HepG2 (cell line): ENCODE data around the gene PYGL. TPM values are rescaled to one million over a fixed set of nuclear protein-coding genes. Genes with fewer than 3 reads are reported as not detected.

Source experiments
- ATAC-seq: fragments of 200-7000 bp; cut with Tn5 transposase; 3 replicates; pipeline ENCODE4 v1.9.1; 2020; ENCODE audit warnings: mild to moderate bottlenecking, moderate library complexity
- BruUV-seq: library from RNA; stranded (reverse); fragments of 400-500 nt; replicated peaks from 2 replicates; lab custom pipeline; 2021; lab: Mats Ljungman, UMichigan
- CTCF ChIA-PET: fragments of 300-600 bp; formaldehyde crosslinking; extraction: SDS; loops from one replicate; lab custom pipeline; 2021; ENCODE audit warnings: low total read pairs, inconsistent platforms, low intra/inter-chr PET ratio; lab: Yijun Ruan, JAX
- POLR2A ChIA-PET: fragments of 350-600 bp; sonication (Branson Sonifier 250); formaldehyde crosslinking; loops from one replicate; lab custom pipeline; 2020; ENCODE audit warnings: antibody characterized with exemption, inconsistent platforms; lab: Yijun Ruan, JAX
- DNase-seq: peaks from one replicate; pipeline ENCODE4 v3.0.0-alpha.2; 2015; ENCODE audit warnings: low spot score
- FAIRE-seq: peaks from 3 replicates; lab custom pipeline; 2011; peaks lifted over from hg19 to GRCh38; lab: Jason Lieb, UNC
- H2AFZ ChIP-seq: one replicate; pipeline ENCODE4 v1.6.1; 2011; ENCODE audit warnings: low read length, inconsistent platforms
- H3K27ac ChIP-seq: fragments of 300-600 bp; 3 replicates; pipeline ENCODE4 v1.8.0; 2011; ENCODE audit warnings: mixed run types, mild to moderate bottlenecking, mixed read lengths, low read length, inconsistent platforms; ENCODE audit not compliant: insufficient read depth; ENCODE audit errors: extremely low read length
- H3K27me3 ChIP-seq, 2 experiments: fragments of 200-600 bp in 1 of 2; 2 replicates in 1 of 2; 3 replicates in 1 of 2; pipeline versions ENCODE4 v1.6.0 to v1.8.0; 2011; ENCODE audit warnings: low read length in 2 of 2, mild to moderate bottlenecking in 2 of 2, moderate library complexity in 2 of 2, inconsistent platforms in 1 of 2; ENCODE audit not compliant: insufficient read depth in 2 of 2, control insufficient read depth in 1 of 2
- H3K36me3 ChIP-seq, 2 experiments: fragments of 200-600 bp in 1 of 2; replicated peaks in 1 of 2; 2 replicates in 1 of 2; 3 replicates in 1 of 2; pipeline versions ENCODE4 v1.5.1 to v1.8.0; 2011; ENCODE audit warnings: low read length in 2 of 2, inconsistent platforms in 1 of 2; ENCODE audit not compliant: insufficient read depth in 2 of 2, control insufficient read depth in 1 of 2
- H3K4me1 ChIP-seq: 2 replicates; pipeline ENCODE4 v1.5.1; 2012; ENCODE audit warnings: low read length, inconsistent platforms; ENCODE audit not compliant: insufficient read depth
- H3K4me2 ChIP-seq: 2 replicates; pipeline ENCODE4 v1.6.0; 2011; ENCODE audit warnings: low read depth, low read length, inconsistent platforms
- H3K4me3 ChIP-seq, 3 experiments: fragments of 200-600 bp in 1 of 3; sonication (generic), shearing (Covaris generic) in 1 of 3; replicated peaks in 1 of 3; 2 replicates each; pipeline ENCODE4 v1.5.1; 2011 to 2016; ENCODE audit warnings: low read length in 3 of 3, inconsistent platforms in 2 of 3, low read depth in 2 of 3, mild to moderate bottlenecking in 2 of 3, control low read depth in 1 of 3, mixed read lengths in 1 of 3; ENCODE audit not compliant: insufficient read depth in 1 of 3
- H3K79me2 ChIP-seq: one replicate; pipeline ENCODE4 v1.6.1; 2011; ENCODE audit warnings: low read length, inconsistent platforms; ENCODE audit not compliant: insufficient read depth
- H3K9ac ChIP-seq: 2 replicates; pipeline ENCODE4 v1.6.0; 2011; ENCODE audit warnings: mild to moderate bottlenecking, low read depth, low read length, inconsistent platforms; ENCODE audit not compliant: insufficient read depth
- H3K9me3 ChIP-seq: 2 replicates; pipeline ENCODE4 v1.5.1; 2012; ENCODE audit warnings: mild to moderate bottlenecking, low read length
- H4K20me1 ChIP-seq: 2 replicates; pipeline ENCODE4 v1.6.0; 2011; ENCODE audit warnings: inconsistent platforms, mild to moderate bottlenecking, low read length, moderate library complexity; ENCODE audit not compliant: insufficient read depth
- ATF1 ChIP-seq: IDR thresholded peaks from 2 replicates; pipeline ENCODE4 v1.6.1; 2016; ENCODE audit warnings: mild to moderate bottlenecking, control low read depth
- FOSL2 ChIP-seq: sonication (generic); formaldehyde crosslinking; IDR thresholded peaks from 2 replicates; pipeline ENCODE4 v1.4.0; 2020; ENCODE audit warnings: missing genetic modification reagents
- FOXO1 ChIP-seq: sonication (generic); formaldehyde crosslinking; IDR thresholded peaks from 2 replicates; pipeline ENCODE4 v1.4.0; 2020; ENCODE audit warnings: missing genetic modification reagents
- HMG20A ChIP-seq: IDR thresholded peaks from 2 replicates; pipeline ENCODE4 v1.6.1; 2016; ENCODE audit warnings: borderline replicate concordance
- RBM22 ChIP-seq: fragments of 200-400 bp; formaldehyde crosslinking; optimal IDR thresholded peaks from 2 replicates; pipeline ENCODE3; 2017; ENCODE audit warnings: mild to moderate bottlenecking, low read length, moderate library complexity
- SNAPC2 ChIP-seq: sonication (generic); formaldehyde crosslinking; IDR thresholded peaks from 2 replicates; pipeline ENCODE4 v1.8.1; 2022; ENCODE audit warnings: mild to moderate bottlenecking, missing genetic modification reagents
- THAP11 ChIP-seq: IDR thresholded peaks from 2 replicates; pipeline ENCODE4 v1.6.1; 2016; ENCODE audit warnings: missing biosample characterization, missing genetic modification reagents
- U2AF1 ChIP-seq: fragments of 200-400 bp; formaldehyde crosslinking; optimal IDR thresholded peaks from 2 replicates; pipeline ENCODE3; 2017; ENCODE audit warnings: mild to moderate bottlenecking, low read depth, low read length
- XRCC5 ChIP-seq: fragments of 200-400 bp; formaldehyde crosslinking; optimal IDR thresholded peaks from 2 replicates; pipeline ENCODE3; 2017; ENCODE audit warnings: mild to moderate bottlenecking, low read length
- ZNF24 ChIP-seq: fragments of 450-650 bp; IDR thresholded peaks from 2 replicates; pipeline ENCODE4 v1.6.1; 2017; ENCODE audit warnings: antibody characterized with exemption, mild to moderate bottlenecking
- ZNF263 ChIP-seq: sonication (generic); formaldehyde crosslinking; IDR thresholded peaks from 2 replicates; pipeline ENCODE4 v1.4.0; 2020; ENCODE audit warnings: missing genetic modification reagents
- ZNF33A ChIP-seq: sonication (generic); formaldehyde crosslinking; IDR thresholded peaks from 2 replicates; pipeline ENCODE4 v1.5.1; 2020; ENCODE audit warnings: missing genetic modification reagents, mild to moderate bottlenecking, moderate library complexity, borderline replicate concordance
- ZNF567 ChIP-seq: sonication (generic); formaldehyde crosslinking; IDR thresholded peaks from 2 replicates; pipeline ENCODE4 v1.8.1; 2023; ENCODE audit warnings: mild to moderate bottlenecking, missing genetic modification reagents, borderline replicate concordance
- WGBS: methylation state at CpG from one replicate; pipeline ENCODE4 v1.1.6; 2017; ENCODE audit warnings: low lambda C conversion rate; 5-methylcytosine and 5-hydroxymethylcytosine counted together
- in situ Hi-C: cut with HindIII; loops from 2 replicates; pipeline ENCODE4 v1.10.0; 2017; ENCODE audit warnings: low pct_unique_long_range_greater_than_20kb; ENCODE audit not compliant: extremely low pct_ligation_motif_present
- intact Hi-C: fragments of 100-400 bp; cut with micrococcal nuclease; formaldehyde crosslinking; loops from one replicate; pipeline ENCODE4 v1.10.0; 2022; ENCODE audit not compliant: unreplicated experiment
- polyA plus RNA-seq, 8 experiments: library from polyadenylated mRNA; depleted of rRNA in 3 of 8; stranded (reverse) in 7 of 8; unstranded in 1 of 8; fragments of >200 nt; fragmentation: Illumina TruSeq in 4 of 8; extraction: Trizol in 4 of 8; gene quantifications; 2 replicates each; pipeline versions ENCODE4 v1.2.1 to v1.2.3, GENCODE V29; 2011 to 2016; ENCODE audit warnings: low read depth in 4 of 8, missing spikeins in 1 of 8, mixed read lengths in 1 of 8; ENCODE audit not compliant: insufficient read depth in 1 of 8
- total RNA-seq, 5 experiments: library from RNA; depleted of rRNA; stranded (reverse); fragments of >200 nt; fragmentation: Illumina TruSeq; extraction: Trizol; gene quantifications; 2 replicates each; pipeline ENCODE4 v1.2.3, GENCODE V29; 2016; ENCODE audit warnings: low read depth in 1 of 5
- TF ChIP-seq, protein P1 (sequence below): sonication (generic); formaldehyde crosslinking; IDR thresholded peaks from 2 replicates; pipeline ENCODE4 v1.4.0; 2020; ENCODE audit warnings: missing genetic modification reagents, borderline replicate concordance
- TF ChIP-seq, protein P2 (sequence below): IDR thresholded peaks from 2 replicates; pipeline ENCODE4 v1.4.0; 2020; ENCODE audit warnings: mild to moderate bottlenecking, missing genetic modification reagents
- TF ChIP-seq, protein P3 (sequence below): sonication (generic); formaldehyde crosslinking; IDR thresholded peaks from 2 replicates; pipeline ENCODE4 v1.4.0; 2020; ENCODE audit warnings: mild to moderate bottlenecking, low read depth, missing genetic modification reagents
- TF ChIP-seq, protein P4 (sequence below): sonication (generic); formaldehyde crosslinking; IDR thresholded peaks from 2 replicates; pipeline ENCODE4 v1.5.0; 2020; ENCODE audit warnings: mild to moderate bottlenecking, missing genetic modification reagents

PYGL gene
- total and polyA plus RNA-seq, 2 of the 13 experiments (the other 11 are each of a cell fraction or from before 2014, with no cell fraction given): 98.4 to 110 TPM

DNA sequence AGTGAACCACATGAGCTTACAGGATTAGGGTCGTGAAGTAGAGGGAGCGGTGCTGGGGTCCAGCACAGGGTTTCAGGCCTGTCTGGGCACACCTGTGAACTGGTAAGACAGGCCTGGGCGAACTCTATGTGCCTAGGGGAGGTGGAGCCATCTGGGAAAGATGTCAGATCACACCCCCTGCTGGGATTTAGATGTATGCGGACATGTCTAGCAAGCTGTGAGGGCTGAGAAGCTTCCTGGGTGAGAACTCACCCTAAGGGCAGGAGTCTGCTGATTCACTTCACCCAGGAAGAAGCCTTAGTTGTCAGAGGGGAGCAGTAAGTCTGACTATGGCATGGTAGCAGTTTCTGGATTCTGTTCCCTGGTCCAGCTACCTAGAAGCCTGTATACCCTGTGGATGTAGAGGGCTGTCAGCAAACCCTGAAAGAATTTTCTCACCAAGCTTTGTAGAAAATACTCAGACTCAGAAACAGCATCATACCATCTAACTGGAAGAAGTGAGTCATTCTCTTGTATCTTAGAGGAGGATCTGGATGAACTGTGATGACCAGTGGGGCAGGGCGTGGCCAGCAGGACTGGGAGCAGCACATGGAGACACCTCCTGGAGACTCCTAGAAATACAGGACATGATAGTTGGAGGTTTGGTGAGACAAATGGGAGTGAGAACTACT lies 11.2 kb upstream of the PYGL start:
- peak; percentile 97 for ATAC-seq
- Histone ChIP-seq H2AFZ (peak overlapping the region; percentile 73), H3K9ac (no peak overlapping the region), H3K9me3 (no peaks in the 10 kb centered on the region), H3K4me3 (peak overlapping the region in 1 of 3 experiments; percentile 27; a peak in 1 of 6 replicates), H3K27ac (no peak overlapping the region), H3K27me3 (no peaks in the 10 kb centered on the region), H4K20me1 (no peaks in the 10 kb centered on the region), H3K4me2 (peak overlapping the region; percentile 46), H3K36me3 (no peaks in the 10 kb centered on the region), H3K4me1 (peaks cover 10% of the 10 kb centered on the region), H3K79me2 (no peaks in the 10 kb centered on the region)
- CTCF ChIA-PET: no interaction called here
- POLR2A ChIA-PET: interaction anchor here (1.1 kb wide), 1 partner anchor 12 kb away, joined by 4 read pairs; no protein-coding TSS in a partner anchor
- WGBS: 25% methylated on average over 5 of the region's 5 CpGs
- in situ Hi-C loops (no loop called here), intact Hi-C loops (loop anchor here (1.0 to 10.0 kb wide), 3 partner anchors 139 to 259 kb away; partner anchors contain the start of gene TRIM9)
- no TSS peak for BruUV-seq
- FAIRE-seq: peak; percentile 76
- peak; percentile 82 for DNase-seq
- TF ChIP-seq U2AF1: no peak
- no peak for TF ChIP-seq RBM22
- TF ChIP-seq ATF1 (CRISPR knock-in tag): no peak
- TF ChIP-seq, protein P1, sequence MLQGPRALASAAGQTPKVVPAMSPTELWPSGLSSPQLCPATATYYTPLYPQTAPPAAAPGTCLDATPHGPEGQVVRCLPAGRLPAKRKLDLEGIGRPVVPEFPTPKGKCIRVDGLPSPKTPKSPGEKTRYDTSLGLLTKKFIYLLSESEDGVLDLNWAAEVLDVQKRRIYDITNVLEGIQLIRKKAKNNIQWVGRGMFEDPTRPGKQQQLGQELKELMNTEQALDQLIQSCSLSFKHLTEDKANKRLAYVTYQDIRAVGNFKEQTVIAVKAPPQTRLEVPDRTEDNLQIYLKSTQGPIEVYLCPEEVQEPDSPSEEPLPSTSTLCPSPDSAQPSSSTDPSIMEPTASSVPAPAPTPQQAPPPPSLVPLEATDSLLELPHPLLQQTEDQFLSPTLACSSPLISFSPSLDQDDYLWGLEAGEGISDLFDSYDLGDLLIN (CRISPR knock-in tag): no peak
- TF ChIP-seq, protein P2, sequence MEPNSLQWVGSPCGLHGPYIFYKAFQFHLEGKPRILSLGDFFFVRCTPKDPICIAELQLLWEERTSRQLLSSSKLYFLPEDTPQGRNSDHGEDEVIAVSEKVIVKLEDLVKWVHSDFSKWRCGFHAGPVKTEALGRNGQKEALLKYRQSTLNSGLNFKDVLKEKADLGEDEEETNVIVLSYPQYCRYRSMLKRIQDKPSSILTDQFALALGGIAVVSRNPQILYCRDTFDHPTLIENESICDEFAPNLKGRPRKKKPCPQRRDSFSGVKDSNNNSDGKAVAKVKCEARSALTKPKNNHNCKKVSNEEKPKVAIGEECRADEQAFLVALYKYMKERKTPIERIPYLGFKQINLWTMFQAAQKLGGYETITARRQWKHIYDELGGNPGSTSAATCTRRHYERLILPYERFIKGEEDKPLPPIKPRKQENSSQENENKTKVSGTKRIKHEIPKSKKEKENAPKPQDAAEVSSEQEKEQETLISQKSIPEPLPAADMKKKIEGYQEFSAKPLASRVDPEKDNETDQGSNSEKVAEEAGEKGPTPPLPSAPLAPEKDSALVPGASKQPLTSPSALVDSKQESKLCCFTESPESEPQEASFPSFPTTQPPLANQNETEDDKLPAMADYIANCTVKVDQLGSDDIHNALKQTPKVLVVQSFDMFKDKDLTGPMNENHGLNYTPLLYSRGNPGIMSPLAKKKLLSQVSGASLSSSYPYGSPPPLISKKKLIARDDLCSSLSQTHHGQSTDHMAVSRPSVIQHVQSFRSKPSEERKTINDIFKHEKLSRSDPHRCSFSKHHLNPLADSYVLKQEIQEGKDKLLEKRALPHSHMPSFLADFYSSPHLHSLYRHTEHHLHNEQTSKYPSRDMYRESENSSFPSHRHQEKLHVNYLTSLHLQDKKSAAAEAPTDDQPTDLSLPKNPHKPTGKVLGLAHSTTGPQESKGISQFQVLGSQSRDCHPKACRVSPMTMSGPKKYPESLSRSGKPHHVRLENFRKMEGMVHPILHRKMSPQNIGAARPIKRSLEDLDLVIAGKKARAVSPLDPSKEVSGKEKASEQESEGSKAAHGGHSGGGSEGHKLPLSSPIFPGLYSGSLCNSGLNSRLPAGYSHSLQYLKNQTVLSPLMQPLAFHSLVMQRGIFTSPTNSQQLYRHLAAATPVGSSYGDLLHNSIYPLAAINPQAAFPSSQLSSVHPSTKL (CRISPR knock-in tag): 0 out of 2 replicates have a peak, but pooled peaks have one; percentile 9
- TF ChIP-seq THAP11 (CRISPR knock-in tag): no peak
- TF ChIP-seq, protein P3, sequence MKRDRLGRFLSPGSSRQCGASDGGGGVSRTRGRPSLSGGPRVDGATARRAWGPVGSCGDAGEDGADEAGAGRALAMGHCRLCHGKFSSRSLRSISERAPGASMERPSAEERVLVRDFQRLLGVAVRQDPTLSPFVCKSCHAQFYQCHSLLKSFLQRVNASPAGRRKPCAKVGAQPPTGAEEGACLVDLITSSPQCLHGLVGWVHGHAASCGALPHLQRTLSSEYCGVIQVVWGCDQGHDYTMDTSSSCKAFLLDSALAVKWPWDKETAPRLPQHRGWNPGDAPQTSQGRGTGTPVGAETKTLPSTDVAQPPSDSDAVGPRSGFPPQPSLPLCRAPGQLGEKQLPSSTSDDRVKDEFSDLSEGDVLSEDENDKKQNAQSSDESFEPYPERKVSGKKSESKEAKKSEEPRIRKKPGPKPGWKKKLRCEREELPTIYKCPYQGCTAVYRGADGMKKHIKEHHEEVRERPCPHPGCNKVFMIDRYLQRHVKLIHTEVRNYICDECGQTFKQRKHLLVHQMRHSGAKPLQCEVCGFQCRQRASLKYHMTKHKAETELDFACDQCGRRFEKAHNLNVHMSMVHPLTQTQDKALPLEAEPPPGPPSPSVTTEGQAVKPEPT (CRISPR knock-in tag): no peak
- TF ChIP-seq FOSL2 (CRISPR knock-in tag): peak; percentile 83
- no peak for TF ChIP-seq ZNF567 (CRISPR knock-in tag)
- no peak for TF ChIP-seq SNAPC2 (CRISPR knock-in tag)
- TF ChIP-seq FOXO1 (CRISPR knock-in tag): no peak
- TF ChIP-seq HMG20A (CRISPR knock-in tag): peak; percentile 11; the same call in 1 of the 2 replicates
- TF ChIP-seq ZNF263 (CRISPR knock-in tag): no peak
- peak; percentile 37 for TF ChIP-seq XRCC5
- TF ChIP-seq ZNF24: peak; percentile 61; the same call in 1 of the 2 replicates
- TF ChIP-seq ZNF33A (CRISPR knock-in tag): no peak
- TF ChIP-seq, protein P4, sequence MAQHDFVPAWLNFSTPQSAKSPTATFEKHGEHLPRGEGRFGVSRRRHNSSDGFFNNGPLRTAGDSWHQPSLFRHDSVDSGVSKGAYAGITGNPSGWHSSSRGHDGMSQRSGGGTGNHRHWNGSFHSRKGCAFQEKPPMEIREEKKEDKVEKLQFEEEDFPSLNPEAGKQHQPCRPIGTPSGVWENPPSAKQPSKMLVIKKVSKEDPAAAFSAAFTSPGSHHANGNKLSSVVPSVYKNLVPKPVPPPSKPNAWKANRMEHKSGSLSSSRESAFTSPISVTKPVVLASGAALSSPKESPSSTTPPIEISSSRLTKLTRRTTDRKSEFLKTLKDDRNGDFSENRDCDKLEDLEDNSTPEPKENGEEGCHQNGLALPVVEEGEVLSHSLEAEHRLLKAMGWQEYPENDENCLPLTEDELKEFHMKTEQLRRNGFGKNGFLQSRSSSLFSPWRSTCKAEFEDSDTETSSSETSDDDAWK (CRISPR knock-in tag): no peak
